WTC11 (cell line): ENCODE data around the gene CDH16. TPM values are rescaled to one million over a fixed set of nuclear protein-coding genes. Genes with fewer than 3 reads are reported as not detected.
A peak's percentile ranks its signal among the peaks of the same experiment; 100 is the strongest.

ENCODE experiments used
- ATAC-seq: fragments of 200-7000 bp; cut with Tn5 transposase; 2 replicates; pipeline ENCODE4 v1.10.0; 2021; ENCODE audit warnings: mild to moderate bottlenecking, moderate library complexity
- CTCF ChIA-PET: fragments of 300-600 bp; sonication (Branson Sonifier 250); formaldehyde crosslinking; loops from one replicate; lab custom pipeline; 2021; ENCODE audit warnings: antibody characterized with exemption; lab: Charles Lee
- POLR2A ChIA-PET: fragments of 350-600 bp; sonication (Branson Sonifier 250); formaldehyde crosslinking; loops from one replicate; lab custom pipeline; 2021; ENCODE audit warnings: antibody characterized with exemption; lab: Charles Lee
- DNase-seq: peaks from one replicate; pipeline ENCODE4 v3.0.0; 2021; ENCODE audit warnings: low spot score
- H3K27ac Mint-ChIP-seq: 2 replicates; pipeline ENCODE4 v1.8.0; 2021; ENCODE audit warnings: mixed read lengths
- H3K27me3 Mint-ChIP-seq: 2 replicates; pipeline ENCODE4 v1.8.0; 2021; ENCODE audit warnings: low read depth, mild to moderate bottlenecking, moderate library complexity, mixed read lengths
- H3K36me3 Mint-ChIP-seq: 2 replicates; pipeline ENCODE4 v1.8.0; 2021; ENCODE audit warnings: mixed read lengths
- H3K4me1 Mint-ChIP-seq: 2 replicates; pipeline ENCODE4 v1.8.0; 2022; ENCODE audit warnings: mixed read lengths
- H3K4me3 Mint-ChIP-seq: 2 replicates; pipeline ENCODE4 v1.8.0; 2021; ENCODE audit warnings: mild to moderate bottlenecking, moderate library complexity, mixed read lengths
- H3K9me3 Mint-ChIP-seq: 2 replicates; pipeline ENCODE4 v1.8.0; 2021; ENCODE audit warnings: mixed read lengths
- ATF1 ChIP-seq: sonication (generic); formaldehyde crosslinking; IDR thresholded peaks from 2 replicates; pipeline ENCODE4 v1.8.1; 2023; ENCODE audit warnings: mild to moderate bottlenecking, moderate library complexity, missing genetic modification reagents
- CDX4 ChIP-seq: fragments of 250-450 bp; sonication (Bioruptor Pico); IDR thresholded peaks from 2 replicates; pipeline ENCODE4 v1.9.0; 2021; ENCODE audit warnings: moderate library complexity, mild to moderate bottlenecking, inconsistent platforms, borderline replicate concordance
- FOXK1 ChIP-seq: sonication (generic); formaldehyde crosslinking; IDR thresholded peaks from 2 replicates; pipeline ENCODE4 v1.8.0; 2022; ENCODE audit warnings: mild to moderate bottlenecking, moderate library complexity, missing genetic modification reagents
- GABPB1 ChIP-seq: sonication (generic); formaldehyde crosslinking; IDR thresholded peaks from 2 replicates; pipeline ENCODE4 v1.8.1; 2023; ENCODE audit warnings: mild to moderate bottlenecking, missing genetic modification reagents
- GTF2I ChIP-seq: fragments of 250-450 bp; sonication (Bioruptor Pico); conservative IDR thresholded peaks from 2 replicates; pipeline ENCODE4 v1.4.0; 2021; ENCODE audit warnings: mild to moderate bottlenecking
- IRF2 ChIP-seq: sonication (generic); formaldehyde crosslinking; IDR thresholded peaks from 2 replicates; pipeline ENCODE4 v1.8.0; 2022; ENCODE audit warnings: low read depth, missing genetic modification reagents, borderline replicate concordance
- JAZF1 ChIP-seq: fragments of 250-450 bp; sonication (Bioruptor Pico); IDR thresholded peaks from 2 replicates; pipeline ENCODE4 v1.9.0; 2021; ENCODE audit warnings: moderate library complexity, mild to moderate bottlenecking, inconsistent platforms
- MXD4 ChIP-seq: fragments of 250-450 bp; sonication (Bioruptor Pico); IDR thresholded peaks from 2 replicates; pipeline ENCODE4 v1.8.0; 2021; ENCODE audit warnings: mild to moderate bottlenecking, moderate library complexity, borderline replicate concordance
- NFATC4 ChIP-seq: fragments of 250-450 bp; sonication (Bioruptor Pico); IDR thresholded peaks from 2 replicates; pipeline ENCODE4 v1.9.0; 2021; ENCODE audit warnings: mild to moderate bottlenecking
- PRRX2 ChIP-seq: fragments of 250-450 bp; sonication (Bioruptor Pico); IDR thresholded peaks from 2 replicates; pipeline ENCODE4 v1.8.0; 2021; ENCODE audit warnings: mild to moderate bottlenecking
- SMAD4 ChIP-seq: sonication (generic); formaldehyde crosslinking; IDR thresholded peaks from 2 replicates; pipeline ENCODE4 v1.8.0; 2022; ENCODE audit warnings: mild to moderate bottlenecking, missing genetic modification reagents
- SOX15 ChIP-seq: fragments of 250-450 bp; sonication (Bioruptor Pico); IDR thresholded peaks from 2 replicates; pipeline ENCODE4 v1.9.0; 2021; ENCODE audit warnings: mild to moderate bottlenecking
- TEAD1 ChIP-seq: sonication (generic); formaldehyde crosslinking; IDR thresholded peaks from 2 replicates; pipeline ENCODE4 v1.8.0; 2022; ENCODE audit warnings: mild to moderate bottlenecking, missing genetic modification reagents
- ZBTB43 ChIP-seq: sonication (generic); formaldehyde crosslinking; IDR thresholded peaks from 2 replicates; pipeline ENCODE4 v1.8.1; 2023; ENCODE audit warnings: mild to moderate bottlenecking, missing genetic modification reagents
- ZNF232 ChIP-seq: sonication (generic); formaldehyde crosslinking; IDR thresholded peaks from 2 replicates; pipeline ENCODE4 v1.8.0; 2022; ENCODE audit warnings: mild to moderate bottlenecking, missing genetic modification reagents
- ZNF396 ChIP-seq: fragments of 250-450 bp; sonication (Bioruptor Pico); IDR thresholded peaks from 2 replicates; pipeline ENCODE4 v1.8.0; 2021; ENCODE audit warnings: mild to moderate bottlenecking, moderate library complexity, borderline replicate concordance
- ZNF423 ChIP-seq: fragments of 250-450 bp; sonication (Bioruptor Pico); IDR thresholded peaks from 2 replicates; pipeline ENCODE4 v2.1.2; 2022; ENCODE audit warnings: mild to moderate bottlenecking, moderate library complexity
- total RNA-seq: library from RNA; stranded (reverse); gene quantifications from 3 replicates; pipeline ENCODE4 v1.2.3, GENCODE V29; 2021
- TF ChIP-seq, protein P1 (sequence below): sonication (generic); formaldehyde crosslinking; IDR thresholded peaks from 2 replicates; pipeline ENCODE4 v1.8.1; 2022; ENCODE audit warnings: low read depth, mild to moderate bottlenecking, moderate library complexity, missing genetic modification reagents, borderline replicate concordance
- TF ChIP-seq, protein P2 (sequence below): sonication (generic); formaldehyde crosslinking; IDR thresholded peaks from 2 replicates; pipeline ENCODE4 v1.8.0; 2023; ENCODE audit warnings: mild to moderate bottlenecking, missing genetic modification reagents
- TF ChIP-seq, protein P3 (sequence below): sonication (generic); formaldehyde crosslinking; IDR thresholded peaks from 2 replicates; pipeline ENCODE4 v1.8.0; 2022; ENCODE audit warnings: mild to moderate bottlenecking, missing genetic modification reagents
- TF ChIP-seq, protein P4 (sequence below): sonication (generic); formaldehyde crosslinking; IDR thresholded peaks from 2 replicates; pipeline ENCODE4 v1.8.1; 2022; ENCODE audit warnings: low read depth, missing genetic modification reagents, borderline replicate concordance
- TF ChIP-seq, protein P5 (sequence below): sonication (generic); formaldehyde crosslinking; IDR thresholded peaks from 2 replicates; pipeline ENCODE4 v1.8.1; 2023; ENCODE audit warnings: mild to moderate bottlenecking, missing genetic modification reagents
- TF ChIP-seq, protein P6 (sequence below): sonication (generic); formaldehyde crosslinking; IDR thresholded peaks from 2 replicates; pipeline ENCODE4 v1.8.0; 2023; ENCODE audit warnings: missing genetic modification reagents

The CDH16 gene
- total RNA-seq, 1 experiment from 2014 or later = not detected

- peaks cover 9% of the 10 kb centered on the region for H3K4me1 Mint-ChIP-seq
- no peaks in the 10 kb centered on the region for H3K9me3 Mint-ChIP-seq
- DNase-seq = peak; percentile 97
- peaks cover 11% of the 10 kb centered on the region for H3K27me3 Mint-ChIP-seq
- peaks cover 13% of the 10 kb centered on the region for H3K36me3 Mint-ChIP-seq
- ATAC-seq = peak; percentile 99
- CTCF ChIA-PET = interaction anchor here (0.5 to 3.4 kb wide), 23 partner anchors 8 to 538 kb away, joined by 3 to 31 read pairs (median 4); partner anchors contain the start of genes CES3, DYNC1LI2 and NAE1
- H3K27ac Mint-ChIP-seq = peak within 1 kb of the TSS; percentile 93
- POLR2A ChIA-PET = interaction anchor here (0.6 to 1.4 kb wide), 6 partner anchors 15 to 99 kb away, joined by 3 to 6 read pairs (median 4); partner anchors contain the start of gene NAE1
- peak within 1 kb of the TSS; percentile 95 for H3K4me3 Mint-ChIP-seq
- TF ChIP-seq JAZF1 (CRISPR knock-in tag) = no peak
- TF ChIP-seq, protein P1, sequence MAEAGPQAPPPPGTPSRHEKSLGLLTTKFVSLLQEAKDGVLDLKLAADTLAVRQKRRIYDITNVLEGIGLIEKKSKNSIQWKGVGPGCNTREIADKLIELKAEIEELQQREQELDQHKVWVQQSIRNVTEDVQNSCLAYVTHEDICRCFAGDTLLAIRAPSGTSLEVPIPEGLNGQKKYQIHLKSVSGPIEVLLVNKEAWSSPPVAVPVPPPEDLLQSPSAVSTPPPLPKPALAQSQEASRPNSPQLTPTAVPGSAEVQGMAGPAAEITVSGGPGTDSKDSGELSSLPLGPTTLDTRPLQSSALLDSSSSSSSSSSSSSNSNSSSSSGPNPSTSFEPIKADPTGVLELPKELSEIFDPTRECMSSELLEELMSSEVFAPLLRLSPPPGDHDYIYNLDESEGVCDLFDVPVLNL = no peak
- TF ChIP-seq ZBTB43 (CRISPR knock-in tag) = 0 out of 2 replicates have a peak, but pooled peaks have one; percentile 13
- TF ChIP-seq, protein P2, sequence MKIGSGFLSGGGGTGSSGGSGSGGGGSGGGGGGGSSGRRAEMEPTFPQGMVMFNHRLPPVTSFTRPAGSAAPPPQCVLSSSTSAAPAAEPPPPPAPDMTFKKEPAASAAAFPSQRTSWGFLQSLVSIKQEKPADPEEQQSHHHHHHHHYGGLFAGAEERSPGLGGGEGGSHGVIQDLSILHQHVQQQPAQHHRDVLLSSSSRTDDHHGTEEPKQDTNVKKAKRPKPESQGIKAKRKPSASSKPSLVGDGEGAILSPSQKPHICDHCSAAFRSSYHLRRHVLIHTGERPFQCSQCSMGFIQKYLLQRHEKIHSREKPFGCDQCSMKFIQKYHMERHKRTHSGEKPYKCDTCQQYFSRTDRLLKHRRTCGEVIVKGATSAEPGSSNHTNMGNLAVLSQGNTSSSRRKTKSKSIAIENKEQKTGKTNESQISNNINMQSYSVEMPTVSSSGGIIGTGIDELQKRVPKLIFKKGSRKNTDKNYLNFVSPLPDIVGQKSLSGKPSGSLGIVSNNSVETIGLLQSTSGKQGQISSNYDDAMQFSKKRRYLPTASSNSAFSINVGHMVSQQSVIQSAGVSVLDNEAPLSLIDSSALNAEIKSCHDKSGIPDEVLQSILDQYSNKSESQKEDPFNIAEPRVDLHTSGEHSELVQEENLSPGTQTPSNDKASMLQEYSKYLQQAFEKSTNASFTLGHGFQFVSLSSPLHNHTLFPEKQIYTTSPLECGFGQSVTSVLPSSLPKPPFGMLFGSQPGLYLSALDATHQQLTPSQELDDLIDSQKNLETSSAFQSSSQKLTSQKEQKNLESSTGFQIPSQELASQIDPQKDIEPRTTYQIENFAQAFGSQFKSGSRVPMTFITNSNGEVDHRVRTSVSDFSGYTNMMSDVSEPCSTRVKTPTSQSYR (CRISPR knock-in tag) = peak; percentile 73
- 0 out of 2 replicates have a peak, but pooled peaks have one; percentile 44 for TF ChIP-seq ATF1
- TF ChIP-seq, protein P3, sequence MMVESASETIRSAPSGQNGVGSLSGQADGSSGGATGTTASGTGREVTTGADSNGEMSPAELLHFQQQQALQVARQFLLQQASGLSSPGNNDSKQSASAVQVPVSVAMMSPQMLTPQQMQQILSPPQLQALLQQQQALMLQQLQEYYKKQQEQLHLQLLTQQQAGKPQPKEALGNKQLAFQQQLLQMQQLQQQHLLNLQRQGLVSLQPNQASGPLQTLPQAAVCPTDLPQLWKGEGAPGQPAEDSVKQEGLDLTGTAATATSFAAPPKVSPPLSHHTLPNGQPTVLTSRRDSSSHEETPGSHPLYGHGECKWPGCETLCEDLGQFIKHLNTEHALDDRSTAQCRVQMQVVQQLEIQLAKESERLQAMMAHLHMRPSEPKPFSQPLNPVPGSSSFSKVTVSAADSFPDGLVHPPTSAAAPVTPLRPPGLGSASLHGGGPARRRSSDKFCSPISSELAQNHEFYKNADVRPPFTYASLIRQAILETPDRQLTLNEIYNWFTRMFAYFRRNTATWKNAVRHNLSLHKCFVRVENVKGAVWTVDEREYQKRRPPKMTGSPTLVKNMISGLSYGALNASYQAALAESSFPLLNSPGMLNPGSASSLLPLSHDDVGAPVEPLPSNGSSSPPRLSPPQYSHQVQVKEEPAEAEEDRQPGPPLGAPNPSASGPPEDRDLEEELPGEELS = peak; percentile 64; the same call in 1 of the 2 replicates
- 0 out of 2 replicates have a peak, but pooled peaks have one; percentile 11 for TF ChIP-seq TEAD1 (CRISPR knock-in tag)
- peak; percentile 75 for TF ChIP-seq FOXK1 (CRISPR knock-in tag)
- TF ChIP-seq SMAD4 (CRISPR knock-in tag) = no peak
- TF ChIP-seq MXD4 (CRISPR knock-in tag) = no peak
- TF ChIP-seq CDX4 = no peak
- 0 out of 2 replicates have a peak, but pooled peaks have one; percentile 26 for TF ChIP-seq IRF2 (CRISPR knock-in tag)
- TF ChIP-seq NFATC4 (CRISPR knock-in tag) = no peak
- TF ChIP-seq ZNF423 = no peak
- peak; percentile 44; the same call in 1 of the 2 replicates for TF ChIP-seq GABPB1
- TF ChIP-seq, protein P4, sequence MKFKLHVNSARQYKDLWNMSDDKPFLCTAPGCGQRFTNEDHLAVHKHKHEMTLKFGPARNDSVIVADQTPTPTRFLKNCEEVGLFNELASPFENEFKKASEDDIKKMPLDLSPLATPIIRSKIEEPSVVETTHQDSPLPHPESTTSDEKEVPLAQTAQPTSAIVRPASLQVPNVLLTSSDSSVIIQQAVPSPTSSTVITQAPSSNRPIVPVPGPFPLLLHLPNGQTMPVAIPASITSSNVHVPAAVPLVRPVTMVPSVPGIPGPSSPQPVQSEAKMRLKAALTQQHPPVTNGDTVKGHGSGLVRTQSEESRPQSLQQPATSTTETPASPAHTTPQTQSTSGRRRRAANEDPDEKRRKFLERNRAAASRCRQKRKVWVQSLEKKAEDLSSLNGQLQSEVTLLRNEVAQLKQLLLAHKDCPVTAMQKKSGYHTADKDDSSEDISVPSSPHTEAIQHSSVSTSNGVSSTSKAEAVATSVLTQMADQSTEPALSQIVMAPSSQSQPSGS (CRISPR knock-in tag) = no peak
- TF ChIP-seq, protein P5, sequence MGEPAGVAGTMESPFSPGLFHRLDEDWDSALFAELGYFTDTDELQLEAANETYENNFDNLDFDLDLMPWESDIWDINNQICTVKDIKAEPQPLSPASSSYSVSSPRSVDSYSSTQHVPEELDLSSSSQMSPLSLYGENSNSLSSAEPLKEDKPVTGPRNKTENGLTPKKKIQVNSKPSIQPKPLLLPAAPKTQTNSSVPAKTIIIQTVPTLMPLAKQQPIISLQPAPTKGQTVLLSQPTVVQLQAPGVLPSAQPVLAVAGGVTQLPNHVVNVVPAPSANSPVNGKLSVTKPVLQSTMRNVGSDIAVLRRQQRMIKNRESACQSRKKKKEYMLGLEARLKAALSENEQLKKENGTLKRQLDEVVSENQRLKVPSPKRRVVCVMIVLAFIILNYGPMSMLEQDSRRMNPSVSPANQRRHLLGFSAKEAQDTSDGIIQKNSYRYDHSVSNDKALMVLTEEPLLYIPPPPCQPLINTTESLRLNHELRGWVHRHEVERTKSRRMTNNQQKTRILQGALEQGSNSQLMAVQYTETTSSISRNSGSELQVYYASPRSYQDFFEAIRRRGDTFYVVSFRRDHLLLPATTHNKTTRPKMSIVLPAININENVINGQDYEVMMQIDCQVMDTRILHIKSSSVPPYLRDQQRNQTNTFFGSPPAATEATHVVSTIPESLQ (CRISPR knock-in tag) = no peak
- no peak for TF ChIP-seq PRRX2
- TF ChIP-seq GTF2I = no peak
- peak; percentile 66 for TF ChIP-seq ZNF232 (CRISPR knock-in tag)
- TF ChIP-seq ZNF396 (CRISPR knock-in tag) = no peak
- TF ChIP-seq, protein P6, sequence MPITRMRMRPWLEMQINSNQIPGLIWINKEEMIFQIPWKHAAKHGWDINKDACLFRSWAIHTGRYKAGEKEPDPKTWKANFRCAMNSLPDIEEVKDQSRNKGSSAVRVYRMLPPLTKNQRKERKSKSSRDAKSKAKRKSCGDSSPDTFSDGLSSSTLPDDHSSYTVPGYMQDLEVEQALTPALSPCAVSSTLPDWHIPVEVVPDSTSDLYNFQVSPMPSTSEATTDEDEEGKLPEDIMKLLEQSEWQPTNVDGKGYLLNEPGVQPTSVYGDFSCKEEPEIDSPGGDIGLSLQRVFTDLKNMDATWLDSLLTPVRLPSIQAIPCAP = no peak
- no peak for TF ChIP-seq SOX15
Observed at GRCh38 chr16:66880288-66881013, 38.2 kb downstream of the CDH16 start, which contains the start of gene PDP2. Gene PDP2, plus strand, starts transcription at chr16:66880515. Its CDS starts 3,770 bp downstream, at chr16:66884285.
